GM19455 (cell line): ENCODE data around the gene TOX2.

Experiments used
- ATAC-seq: cut with Tn5 transposase; IDR thresholded peaks from one replicate; pipeline ENCODE4 v1.9.1; 2021; ENCODE audit not compliant: unreplicated experiment

The TOX2 gene

DNA sequence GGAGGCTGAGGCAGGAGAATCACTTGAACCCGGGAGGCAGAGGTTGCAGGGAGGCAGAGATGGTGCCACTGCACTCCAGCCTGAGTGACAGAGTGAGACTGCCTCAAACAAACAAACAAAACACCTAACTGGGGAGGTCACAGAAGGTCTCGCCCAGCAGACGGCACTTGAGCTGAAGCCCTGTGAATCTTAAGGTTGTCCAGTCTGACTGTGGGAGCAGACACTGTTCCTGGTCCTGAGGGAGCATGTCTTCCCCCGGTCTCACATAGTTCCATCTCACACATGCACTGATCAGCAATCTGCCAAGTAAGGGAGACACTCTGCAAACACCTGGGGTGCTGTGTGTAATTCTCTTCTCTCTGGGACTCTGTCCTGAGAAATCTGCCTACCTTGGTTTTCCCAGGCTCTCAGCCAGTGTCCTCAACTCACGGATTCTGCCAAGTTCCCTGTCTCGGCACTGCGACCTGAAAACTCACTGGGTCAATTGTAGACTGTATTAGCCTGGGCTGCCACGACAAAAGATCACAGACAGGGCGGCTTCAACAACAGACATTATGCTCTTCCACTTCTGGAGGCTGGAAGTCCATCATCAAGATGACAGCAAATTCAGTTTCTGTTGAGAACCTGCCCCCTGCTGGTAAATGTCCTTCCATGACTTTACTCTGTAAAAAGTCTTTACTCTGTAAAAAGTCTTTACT lies 178.0 kb downstream of the TOX2 start:
- ATAC-seq: no peak

DNA sequence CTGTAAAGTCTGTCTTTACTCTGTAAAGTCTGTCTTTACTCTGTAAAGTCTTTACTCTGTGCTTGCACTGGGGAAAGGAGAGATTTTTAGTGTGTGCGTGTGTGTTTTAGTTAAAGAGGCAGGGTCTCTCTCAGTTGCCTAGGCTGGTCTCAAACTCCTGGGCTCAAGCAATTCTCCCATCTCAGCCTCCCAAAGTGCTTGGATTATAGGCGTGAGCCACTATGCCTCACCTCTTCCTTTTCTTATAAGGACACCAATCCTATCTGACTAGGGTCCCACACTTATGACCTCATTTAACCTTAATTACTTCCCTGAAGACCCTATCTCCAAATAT lies 178.6 kb downstream of the TOX2 start:
- ATAC-seq: no peak

DNA sequence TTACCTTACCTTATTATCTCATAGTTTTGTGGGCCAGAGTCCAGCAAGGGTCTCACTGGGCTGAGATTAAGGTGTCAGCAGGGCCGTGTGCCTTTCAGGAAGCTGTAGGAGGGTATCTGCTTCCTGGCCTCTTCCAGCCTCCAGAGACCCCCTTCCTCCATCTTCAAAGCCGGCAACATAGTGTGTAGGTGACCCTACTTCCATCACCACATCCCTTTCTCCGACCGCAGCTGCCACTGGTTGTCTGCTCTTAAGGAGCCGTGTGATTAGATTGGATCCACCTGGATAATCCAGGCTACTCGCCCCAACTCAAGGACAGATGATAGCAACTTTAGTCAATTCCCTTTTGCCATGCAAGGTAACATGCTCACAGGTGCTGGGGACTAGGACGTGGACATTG lies 181.2 kb downstream of the TOX2 start:
- ATAC-seq: no peak

DNA sequence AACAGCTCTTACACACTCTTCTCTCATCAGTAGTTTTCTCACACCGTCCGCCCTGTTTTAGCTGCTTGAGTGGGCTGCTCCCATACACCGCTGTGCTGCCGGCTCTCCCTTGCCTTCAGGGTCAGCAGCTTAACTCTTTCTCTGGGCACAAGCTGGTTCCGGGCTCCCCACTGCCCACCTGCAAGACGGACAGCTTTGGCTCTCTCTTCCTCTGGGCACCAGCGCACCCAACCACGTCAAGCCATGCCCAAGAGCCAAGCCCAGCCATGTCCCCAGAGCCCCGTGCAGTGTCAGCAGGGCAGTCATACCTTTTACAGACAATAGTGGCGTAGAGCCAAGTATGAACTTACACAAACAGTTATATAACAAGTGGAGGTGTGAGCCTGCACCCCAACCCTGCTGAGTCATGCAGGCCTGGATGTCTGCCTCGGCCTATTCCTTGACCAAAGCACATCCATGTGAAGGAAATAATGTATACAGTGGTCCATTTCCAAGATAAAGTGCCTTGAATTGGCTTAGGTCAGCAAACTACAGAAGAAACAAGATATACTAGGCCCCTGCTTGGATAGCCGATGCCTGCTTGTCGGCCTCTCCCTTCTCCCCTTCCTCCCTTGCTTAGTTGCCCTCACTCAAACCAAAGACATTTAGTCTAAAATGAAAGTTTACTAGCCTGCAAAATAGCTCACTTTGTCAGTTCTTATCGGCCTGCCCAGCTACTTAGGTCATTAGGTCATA lies 183.0 kb downstream of the TOX2 start:
- ATAC-seq: no peak

DNA sequence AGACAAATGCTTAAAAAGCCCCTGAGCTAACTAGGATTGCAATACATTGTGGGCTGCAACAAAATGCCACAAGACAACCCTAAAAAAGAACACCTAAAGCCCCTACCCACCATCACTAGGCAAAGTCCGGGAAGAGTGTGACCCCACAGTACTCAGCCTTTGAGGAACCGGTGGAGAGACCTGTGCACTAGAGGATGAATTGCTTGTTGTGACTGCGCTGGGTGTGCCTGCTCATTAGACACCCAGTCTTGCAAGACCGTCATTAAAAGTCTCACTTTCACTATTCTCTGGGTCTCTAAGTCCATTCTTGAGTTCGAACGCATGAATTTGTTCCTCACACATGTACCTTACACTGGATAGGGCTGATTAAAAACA lies 183.6 kb downstream of the TOX2 start:
- no peak for ATAC-seq

DNA sequence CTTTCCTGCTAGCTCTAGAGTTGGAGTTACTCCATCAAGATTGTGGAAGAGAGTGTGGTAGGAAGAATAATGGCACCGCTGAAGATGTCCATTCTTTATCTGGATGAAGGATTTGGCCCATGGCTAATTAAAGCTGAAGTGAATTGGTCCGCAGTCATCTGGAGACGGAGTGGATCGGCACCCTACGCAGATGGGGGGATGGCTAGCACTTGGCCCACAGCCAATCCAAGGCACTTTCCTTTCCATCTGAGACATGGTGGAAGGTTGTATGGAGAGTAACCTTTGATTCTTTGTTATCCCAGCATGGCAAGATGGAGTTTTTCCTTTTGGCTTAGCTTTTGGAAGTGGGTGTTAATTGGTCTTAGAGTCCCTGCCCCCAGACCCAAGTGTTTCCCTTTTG lies 184.0 kb downstream of the TOX2 start:
- no peak for ATAC-seq

DNA sequence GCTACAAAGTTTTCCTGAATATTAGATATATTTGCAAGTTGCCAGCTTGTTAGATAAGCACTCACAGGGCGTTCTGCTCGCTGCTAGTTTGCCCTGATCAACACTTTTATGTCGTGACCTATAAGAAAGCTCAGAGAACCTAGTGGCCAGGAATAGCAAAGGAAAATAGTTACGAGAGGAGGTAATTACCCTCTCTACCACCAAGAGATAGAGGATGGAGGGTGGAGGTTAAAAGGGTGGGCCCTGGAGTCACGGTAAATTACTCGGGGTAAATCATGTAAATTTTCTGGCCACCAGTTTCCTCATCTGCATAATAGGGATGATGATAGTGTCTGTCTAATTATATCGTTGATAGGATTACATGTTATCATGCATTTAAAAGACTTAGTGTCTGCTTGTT lies 185.2 kb downstream of the TOX2 start:
- ATAC-seq: no peak

DNA sequence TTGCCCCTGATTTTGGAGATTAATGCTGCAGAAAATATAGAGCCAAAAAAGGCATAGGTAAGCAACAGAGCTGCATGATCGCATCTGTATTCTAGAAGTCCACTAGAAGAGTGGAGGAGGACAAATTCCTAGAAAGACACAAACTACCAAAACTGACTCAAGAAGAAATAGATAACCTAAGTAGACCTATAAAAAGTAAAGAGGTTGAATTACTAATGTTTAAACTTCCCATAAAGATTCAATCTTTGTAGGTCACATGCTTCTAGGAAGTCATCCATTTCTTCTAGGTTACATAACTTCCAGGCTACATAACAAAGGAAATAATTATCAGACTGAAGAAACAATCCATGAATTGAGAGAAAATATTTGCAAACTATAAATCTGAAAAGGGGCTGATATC lies 187.9 kb downstream of the TOX2 start:
- ATAC-seq: no peak

DNA sequence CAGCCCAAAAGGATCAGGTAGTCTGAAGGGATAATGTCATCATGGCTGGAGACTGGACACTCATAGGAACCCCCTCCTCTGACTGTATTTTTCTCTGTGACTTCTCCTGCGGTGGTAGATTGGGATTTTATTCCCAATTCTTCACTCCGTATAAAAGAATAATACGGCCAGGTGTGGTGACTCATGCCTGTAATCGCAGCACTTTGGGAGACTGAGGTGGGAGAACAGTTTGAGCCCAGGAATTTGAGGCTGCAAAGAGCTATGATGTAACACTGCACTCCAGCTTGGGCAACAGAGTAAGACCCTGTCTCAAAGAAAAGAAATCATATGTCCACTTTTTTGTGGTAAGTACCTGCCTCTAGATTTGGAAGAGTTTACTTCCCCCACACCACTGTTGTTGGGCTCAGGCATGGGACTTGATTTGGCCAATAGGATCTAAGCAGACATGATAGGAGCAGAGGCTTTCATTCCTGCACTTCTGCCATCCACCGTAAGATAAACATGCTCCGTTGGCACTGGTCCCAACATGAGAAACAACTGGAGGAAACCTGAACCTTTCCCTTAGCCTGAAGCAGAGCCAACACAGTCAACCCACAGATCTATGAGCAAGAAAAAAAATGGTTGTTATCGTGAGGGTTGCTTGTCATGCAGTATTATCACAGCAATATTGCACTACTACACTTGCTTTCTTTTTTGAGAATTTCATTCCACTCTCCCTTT lies 190.3 kb downstream of the TOX2 start:
- ATAC-seq: no peak

DNA sequence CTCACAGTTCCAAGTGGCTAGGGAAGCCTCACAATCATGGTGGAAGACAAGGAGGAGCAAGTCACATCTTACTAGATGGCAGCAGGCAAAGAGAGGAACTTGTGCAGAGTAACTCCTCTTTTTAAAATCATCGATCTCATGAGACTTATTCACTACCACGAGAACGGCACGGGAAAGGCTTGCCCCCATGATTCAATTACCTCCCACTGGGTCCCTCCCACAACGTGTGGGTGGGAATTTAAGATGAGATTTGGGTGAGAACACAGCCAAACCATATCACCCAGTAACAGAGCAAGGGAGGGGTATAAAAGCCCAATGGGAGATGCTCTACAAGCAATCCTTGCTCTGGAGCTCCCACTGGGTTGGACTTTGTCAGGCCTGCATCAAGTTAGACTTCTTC lies 192.0 kb downstream of the TOX2 start:
- ATAC-seq: no peak

DNA sequence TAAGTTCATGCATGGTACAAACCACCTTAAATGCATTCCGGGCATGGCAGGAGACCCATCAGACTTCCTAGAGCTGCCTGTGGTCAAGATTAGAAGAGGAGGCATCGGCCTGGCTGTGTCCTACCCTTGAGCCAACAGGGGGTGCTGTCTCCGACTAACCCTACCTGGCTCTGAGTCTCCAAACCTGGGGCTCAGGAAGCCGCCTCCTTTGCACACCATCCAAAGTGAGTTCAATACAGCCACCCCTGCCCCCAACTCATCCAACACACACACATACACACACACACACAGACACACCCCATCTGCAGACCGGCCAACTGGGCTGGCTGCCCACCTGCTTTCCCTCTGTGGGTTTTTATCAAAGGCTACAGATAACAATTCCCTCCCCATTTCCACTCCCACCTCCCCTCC lies 195.3 kb downstream of the TOX2 start:
- ATAC-seq: no peak

DNA sequence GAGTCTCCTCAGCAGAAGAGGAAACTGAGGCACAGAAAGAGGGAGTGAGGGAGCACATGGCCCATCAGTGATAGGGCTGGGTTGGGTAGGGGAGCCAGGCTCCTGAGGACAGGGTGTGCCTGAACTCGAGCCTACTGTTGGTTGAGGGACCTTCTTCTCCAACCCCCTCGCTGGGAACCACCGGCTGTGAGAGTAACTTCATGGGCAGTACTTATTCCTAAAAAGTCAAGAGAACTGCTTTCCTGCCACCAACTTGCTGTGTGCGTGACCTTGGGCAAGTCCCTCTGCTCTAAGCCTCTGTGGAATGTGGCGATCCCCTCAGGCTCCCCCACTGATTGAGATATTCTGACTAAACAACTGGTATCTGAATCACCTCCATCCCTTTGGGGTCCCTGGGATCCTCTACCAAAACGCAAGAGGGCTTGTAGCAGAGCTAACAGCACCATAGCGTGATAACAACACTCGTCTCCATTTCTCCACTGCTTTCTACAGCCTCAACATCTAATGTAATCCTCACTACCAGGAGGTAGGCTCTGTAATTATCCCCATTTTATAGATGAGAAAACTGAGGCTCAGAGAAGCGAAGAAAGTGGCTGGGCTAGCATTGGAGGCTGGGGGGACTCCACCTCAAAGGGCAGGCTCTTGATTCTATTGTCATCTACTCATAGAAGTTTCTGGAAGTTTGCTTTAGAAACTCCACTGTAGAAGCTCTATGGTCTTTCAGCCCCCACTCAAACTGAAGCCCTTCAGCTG lies 196.3 kb downstream of the TOX2 start:
- no peak for ATAC-seq

DNA sequence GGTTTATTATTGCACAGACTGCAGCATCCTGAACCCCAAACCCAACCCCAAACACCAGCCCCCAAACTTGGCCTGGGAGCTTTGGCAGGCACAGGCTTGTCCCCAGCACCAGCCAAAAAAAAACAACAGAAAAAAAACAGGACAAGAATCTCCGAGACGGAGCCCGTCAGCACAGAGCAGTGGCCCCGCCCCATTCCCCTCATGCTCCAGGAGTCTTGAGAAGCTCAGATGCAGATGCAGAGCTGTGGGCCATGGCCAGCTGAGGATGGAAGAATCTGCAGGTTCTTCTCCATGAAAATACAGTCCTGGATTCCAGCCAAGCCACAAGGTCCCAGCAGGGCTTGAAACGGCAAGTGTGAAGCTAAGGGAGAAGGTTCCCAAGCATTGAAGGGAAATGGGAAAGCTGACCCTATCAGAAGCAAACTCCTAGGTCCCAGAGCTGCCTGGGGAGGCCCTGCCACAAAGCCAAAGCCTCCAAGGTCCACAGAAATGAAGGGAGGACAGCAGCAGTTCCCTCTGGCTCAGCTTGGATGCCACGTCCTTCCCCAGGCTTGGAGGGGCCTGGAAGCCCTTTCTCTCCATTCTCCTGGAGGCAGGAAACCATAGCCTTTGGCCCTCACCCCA lies 197.2 kb downstream of the TOX2 start:
- no peak for ATAC-seq

DNA sequence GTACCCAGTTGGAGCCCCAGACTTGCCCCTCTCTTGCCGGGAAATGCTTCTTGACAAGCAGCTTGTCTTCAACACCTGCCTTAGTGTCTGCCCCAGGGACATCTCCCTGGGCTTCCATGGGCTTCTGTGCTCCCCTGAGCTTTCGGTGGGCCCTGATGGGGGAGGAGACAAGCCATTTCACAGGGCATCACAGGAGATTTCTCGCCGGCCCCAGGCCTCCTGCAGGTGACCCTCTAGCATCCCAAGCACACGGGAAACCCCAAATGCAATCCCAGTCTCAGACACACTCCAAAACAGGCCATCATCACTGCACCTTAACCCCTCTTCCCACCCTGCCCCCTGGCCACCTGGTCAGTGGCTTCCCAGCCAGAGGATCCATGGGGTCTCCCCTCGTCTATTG lies 197.8 kb downstream of the TOX2 start:
- ATAC-seq: no peak

DNA sequence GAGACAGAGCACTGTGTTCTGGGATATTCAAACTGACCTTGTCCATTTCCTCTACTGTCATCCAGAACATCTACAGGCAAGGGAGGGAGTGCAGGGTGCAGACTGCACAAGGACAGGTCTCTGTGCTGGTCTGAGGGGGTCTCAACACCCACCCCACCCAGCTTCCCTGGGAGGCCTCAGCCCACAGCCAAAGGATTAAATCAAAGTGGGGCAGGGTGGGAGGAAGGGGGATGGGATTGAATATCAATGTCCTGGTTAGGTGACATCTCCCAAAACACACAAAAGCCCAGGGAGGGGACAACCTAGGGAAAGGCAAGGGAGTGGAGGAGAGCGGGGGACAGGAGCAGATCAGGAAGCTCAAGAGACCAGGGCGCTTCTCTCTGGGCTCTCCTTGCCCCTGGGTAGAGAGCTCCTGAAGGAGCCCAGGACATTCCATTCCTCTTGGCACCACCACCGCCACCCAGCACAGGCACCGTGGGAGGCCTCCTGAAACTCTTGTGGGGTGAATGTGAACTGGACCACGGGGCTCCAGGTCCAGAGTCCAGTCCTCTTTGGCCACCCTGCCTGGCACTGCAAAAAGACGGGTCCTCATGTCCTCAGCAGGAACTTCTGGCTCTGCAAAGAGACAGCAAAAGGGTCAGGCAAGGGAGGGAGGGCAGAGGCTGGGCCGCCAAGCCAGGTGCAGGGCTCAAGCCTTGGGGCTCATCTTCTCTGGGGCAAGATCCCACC lies 198.4 kb downstream of the TOX2 start:
- no peak for ATAC-seq

DNA sequence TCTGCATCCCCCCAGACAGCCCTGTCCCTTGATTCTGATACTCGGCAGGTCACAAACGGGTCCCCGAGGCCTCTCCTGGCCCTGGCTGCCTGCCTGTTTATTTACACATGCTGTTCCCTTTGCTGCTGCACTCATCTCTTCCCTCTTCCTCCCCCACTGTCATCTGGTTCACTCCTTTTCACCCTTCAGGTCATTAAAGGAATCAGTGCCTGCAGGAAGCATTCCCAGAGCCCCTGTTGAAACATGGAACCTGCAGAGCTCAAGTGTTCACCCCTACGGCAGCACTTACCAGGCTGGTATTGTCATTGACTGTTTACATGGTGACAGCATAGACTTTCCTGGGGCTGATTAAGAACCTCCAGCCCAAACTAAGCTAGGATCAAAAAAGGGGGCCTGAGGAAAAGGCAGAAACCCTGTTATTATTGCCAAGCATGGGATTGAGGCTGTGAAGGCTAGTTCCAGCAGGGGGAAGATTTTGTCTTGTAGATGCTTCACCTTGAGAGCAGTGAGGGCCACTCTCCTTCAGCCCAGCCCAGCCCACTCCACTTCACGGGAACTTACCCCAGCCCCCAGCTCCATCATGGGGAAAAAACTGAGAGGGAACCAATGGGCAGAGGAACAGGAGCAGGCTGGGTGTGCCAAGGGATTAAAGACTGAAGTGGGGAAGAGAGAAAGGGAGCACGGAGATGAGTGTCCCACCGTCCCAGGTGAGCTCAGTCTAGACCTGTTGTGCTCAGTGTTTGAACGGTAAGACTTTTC lies 199.1 kb downstream of the TOX2 start:
- ATAC-seq: no peak

DNA sequence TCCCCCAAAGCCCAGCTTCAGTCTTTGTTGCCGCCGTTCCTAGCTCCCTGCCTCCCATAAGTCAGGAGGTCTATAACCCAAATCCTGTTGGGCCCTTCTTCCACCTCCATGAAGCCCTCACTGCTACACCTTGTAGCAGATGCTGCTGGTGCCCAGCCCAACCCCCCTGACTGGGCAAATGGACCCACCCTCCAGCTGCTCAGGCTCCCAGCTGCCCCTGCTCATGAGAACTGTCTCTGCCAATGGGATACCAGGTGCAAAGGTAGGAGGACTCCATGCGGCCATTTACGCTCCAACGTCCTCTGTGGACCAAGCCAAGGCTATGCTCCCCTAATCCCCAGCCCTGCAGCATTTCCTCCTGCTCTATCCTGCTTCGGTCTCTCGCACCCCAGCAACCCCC lies 200.5 kb downstream of the TOX2 start:
- no peak for ATAC-seq

DNA sequence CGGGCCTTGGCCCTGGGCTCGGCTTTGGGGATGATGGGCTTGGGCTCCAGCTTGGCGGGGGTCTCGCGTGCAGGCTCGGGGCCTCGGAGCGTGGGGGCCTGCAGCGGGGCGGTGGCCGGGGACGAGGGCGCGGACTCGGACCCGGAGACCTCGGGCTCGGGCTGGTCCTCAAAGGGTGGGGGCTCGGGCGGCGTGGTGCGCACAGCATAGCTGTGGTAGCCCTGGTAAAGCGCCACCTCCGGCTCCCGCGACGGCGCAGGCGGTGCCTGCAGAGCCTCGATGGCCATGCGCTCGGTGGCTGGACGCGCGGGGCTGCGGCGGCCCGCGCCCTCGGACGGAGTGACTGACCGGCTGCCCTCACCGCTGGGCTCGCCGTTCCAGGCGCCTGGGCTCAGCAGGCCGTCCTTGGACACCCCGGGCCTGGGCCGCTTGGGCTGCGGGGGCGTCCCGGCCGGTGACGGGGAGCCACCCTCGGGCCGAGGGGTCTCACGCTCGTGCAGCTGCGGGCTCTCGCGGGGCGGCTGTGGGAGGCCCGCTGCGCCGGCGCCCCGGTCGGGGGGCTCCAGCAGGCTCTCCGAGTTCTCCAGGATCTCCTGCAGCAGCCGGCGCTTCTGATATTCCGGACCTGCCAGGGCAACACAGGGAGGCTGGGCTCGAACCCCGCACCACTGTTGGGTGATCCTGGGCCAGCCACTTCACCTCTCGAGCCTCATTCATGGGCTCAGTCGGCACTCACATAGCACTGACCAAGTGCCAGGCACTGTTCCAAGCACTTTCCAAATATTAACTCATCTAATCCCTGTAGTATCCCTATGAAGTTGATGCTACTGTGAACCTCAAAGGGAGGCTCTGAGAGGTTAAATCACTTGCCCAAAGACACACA lies 201.4 kb downstream of the TOX2 start:
- ATAC-seq: no peak
